IMR-90 (cell line): ENCODE measurements around the gene OBP2A. TPM values are rescaled to one million over a fixed set of nuclear protein-coding genes. Genes with fewer than 3 reads are reported as not detected.

Experiments
- ATAC-seq: fragments of 200-7000 bp; cut with Tn5 transposase; 2 replicates; pipeline ENCODE4 v1.9.1; 2020; ENCODE audit warnings: low read depth, mild to moderate bottlenecking, moderate library complexity
- BruUV-seq: library from RNA; stranded (reverse); fragments of 400-500 nt; replicated peaks from 2 replicates; lab custom pipeline; 2021; lab: Mats Ljungman, UMichigan
- CTCF ChIA-PET: fragments of 300-600 bp; formaldehyde crosslinking; extraction: SDS; loops from one replicate; lab custom pipeline; 2021; ENCODE audit warnings: antibody characterized with exemption; lab: Yijun Ruan, JAX
- POLR2A ChIA-PET: fragments of 300-600 bp; sonication (Branson Sonifier 250); formaldehyde crosslinking; loops from one replicate; lab custom pipeline; 2022; ENCODE audit warnings: antibody characterized with exemption; ENCODE audit not compliant: unreplicated experiment; lab: Charles Lee
- DNase-seq: peaks from one replicate; pipeline ENCODE4 v3.0.0; 2013
- H2AFZ ChIP-seq: replicated peaks from 2 replicates; pipeline ENCODE3; 2013; ENCODE audit warnings: low read length, mild to moderate bottlenecking; ENCODE audit not compliant: poor library complexity
- H2AK5ac ChIP-seq: 2 replicates; pipeline ENCODE4 v1.6.1; 2013; ENCODE audit warnings: low read depth, low read length, inconsistent platforms
- H2AK9ac ChIP-seq: replicated peaks from 2 replicates; pipeline ENCODE3; 2013; ENCODE audit warnings: mild to moderate bottlenecking, low read depth, low read length, moderate library complexity; ENCODE audit not compliant: poor library complexity
- H2BK120ac ChIP-seq: 2 replicates; pipeline ENCODE4 v1.6.1; 2013; ENCODE audit warnings: low read depth, low read length, inconsistent platforms
- H2BK15ac ChIP-seq: 3 replicates; pipeline ENCODE4 v1.6.1; 2013; ENCODE audit warnings: low read depth, low read length, inconsistent platforms
- H2BK20ac ChIP-seq: 2 replicates; pipeline ENCODE4 v1.6.1; 2013; ENCODE audit warnings: low read depth, mild to moderate bottlenecking, inconsistent platforms, low read length, moderate library complexity
- H2BK5ac ChIP-seq: 2 replicates; pipeline ENCODE4 v1.6.1; 2013; ENCODE audit warnings: mild to moderate bottlenecking, low read depth, low read length, inconsistent platforms; ENCODE audit not compliant: poor library complexity, severe bottlenecking
- H3K14ac ChIP-seq: replicated peaks from 2 replicates; pipeline ENCODE4 v1.6.1; 2013; ENCODE audit warnings: low read depth, low read length, inconsistent platforms
- H3K18ac ChIP-seq: 2 replicates; pipeline ENCODE4 v1.6.1; 2013; ENCODE audit warnings: low read depth, low read length, control low read depth
- H3K23ac ChIP-seq: 2 replicates; pipeline ENCODE4 v1.6.1; 2013; ENCODE audit warnings: low read depth, low read length, inconsistent platforms
- H3K27ac ChIP-seq: 2 replicates; pipeline ENCODE4 v1.5.1; 2013; ENCODE audit warnings: mild to moderate bottlenecking, control low read depth, low read length; ENCODE audit not compliant: insufficient read depth
- H3K27me3 ChIP-seq: 2 replicates; pipeline ENCODE4 v1.6.1; 2013; ENCODE audit warnings: low read length; ENCODE audit not compliant: control insufficient read depth, insufficient read depth
- H3K36me3 ChIP-seq: 2 replicates; pipeline ENCODE4 v1.6.1; 2013; ENCODE audit warnings: low read length, mixed read lengths; ENCODE audit not compliant: control insufficient read depth, insufficient read depth
- H3K4ac ChIP-seq: 2 replicates; pipeline ENCODE4 v1.6.1; 2013; ENCODE audit warnings: low read depth, low read length, inconsistent platforms
- H3K4me1 ChIP-seq: 2 replicates; pipeline ENCODE4 v1.6.1; 2013; ENCODE audit warnings: low read length, mixed read lengths; ENCODE audit not compliant: control insufficient read depth, insufficient read depth
- H3K4me2 ChIP-seq: 2 replicates; pipeline ENCODE4 v1.6.1; 2013; ENCODE audit warnings: low read depth, mild to moderate bottlenecking, control low read depth, low read length, moderate library complexity
- H3K4me3 ChIP-seq: 2 replicates; pipeline ENCODE4 v1.5.1; 2013; ENCODE audit warnings: low read depth, mild to moderate bottlenecking, control low read depth, low read length, moderate library complexity; ENCODE audit not compliant: insufficient read depth
- H3K56ac ChIP-seq: 2 replicates; pipeline ENCODE4 v1.6.1; 2013; ENCODE audit warnings: low read length, inconsistent platforms; ENCODE audit not compliant: insufficient read depth; ENCODE audit errors: extremely low read depth
- H3K79me1 ChIP-seq, 2 experiments: 2 replicates each; pipeline ENCODE4 v1.6.1; 2013; ENCODE audit warnings: low read length in 2 of 2, inconsistent platforms in 1 of 2, low read depth in 1 of 2
- H3K9ac ChIP-seq: 2 replicates; pipeline ENCODE4 v1.6.1; 2013; ENCODE audit warnings: low read depth, low read length, control low read depth
- H3K9me1 ChIP-seq: 2 replicates; pipeline ENCODE4 v1.6.1; 2013; ENCODE audit warnings: low read length, inconsistent platforms; ENCODE audit not compliant: insufficient read depth
- H3K9me3 ChIP-seq: 2 replicates; pipeline ENCODE4 v1.6.1; 2013; ENCODE audit warnings: low read length; ENCODE audit not compliant: control insufficient read depth, insufficient read depth
- H4K20me1 ChIP-seq: 2 replicates; pipeline ENCODE4 v1.6.1; 2013; ENCODE audit warnings: low read length, inconsistent platforms; ENCODE audit not compliant: insufficient read depth
- H4K5ac ChIP-seq: 2 replicates; pipeline ENCODE4 v1.6.1; 2013; ENCODE audit warnings: mild to moderate bottlenecking, low read depth, low read length, control low read depth
- H4K8ac ChIP-seq, 2 experiments: 2 replicates each; pipeline ENCODE4 v1.6.1; 2013; ENCODE audit warnings: low read depth in 2 of 2, low read length in 2 of 2, control low read depth in 1 of 2, inconsistent platforms in 1 of 2
- H4K91ac ChIP-seq: 2 replicates; pipeline ENCODE4 v1.6.1; 2013; ENCODE audit warnings: low read depth, low read length, inconsistent platforms; ENCODE audit not compliant: insufficient read depth
- FOS ChIP-seq: fragments of 150-350 bp; IDR thresholded peaks from 2 replicates; pipeline ENCODE4 v1.6.1; 2016; ENCODE audit warnings: low read depth, low read length
- MAZ ChIP-seq: IDR thresholded peaks from 2 replicates; pipeline ENCODE4 v1.6.1; 2012; ENCODE audit warnings: low read depth, mild to moderate bottlenecking, low read length, improper control_type of control experiment, moderate library complexity, borderline replicate concordance
- NFE2L2 ChIP-seq: fragments of 150-350 bp; IDR thresholded peaks from 2 replicates; pipeline ENCODE4 v1.6.1; 2016; ENCODE audit warnings: low read depth, mild to moderate bottlenecking, low read length
- POLR2A ChIP-seq: IDR thresholded peaks from 2 replicates; pipeline ENCODE4 v1.6.1; 2012; ENCODE audit warnings: mild to moderate bottlenecking, low read depth, low read length
- RAD21 ChIP-seq: IDR thresholded peaks from 2 replicates; pipeline ENCODE4 v1.6.1; 2012; ENCODE audit warnings: low read length, improper control_type of control experiment
- RCOR1 ChIP-seq: IDR thresholded peaks from 2 replicates; pipeline ENCODE4 v1.6.1; 2012; ENCODE audit warnings: mild to moderate bottlenecking, low read length, improper control_type of control experiment; ENCODE audit not compliant: insufficient replicate concordance
- SMC3 ChIP-seq: fragments of 150-350 bp; IDR thresholded peaks from 2 replicates; pipeline ENCODE4 v1.6.1; 2016; ENCODE audit warnings: low read depth, mild to moderate bottlenecking, antibody characterized with exemption, low read length, moderate library complexity
- WGBS, 2 experiments: methylation state at CpG; one replicate each; pipeline versions ENCODE4 v1.1.5 to v1.1.7; 2013; ENCODE audit warnings: missing lambda C conversion rate in 2 of 2; ENCODE audit not compliant: insufficient read length in 1 of 2; ENCODE audit errors: extremely low coverage in 2 of 2; 5-methylcytosine and 5-hydroxymethylcytosine counted together
- dilution Hi-C: fragments of 300-500 bp; cut with HindIII; formaldehyde crosslinking; loops from one replicate; pipeline ENCODE4 v1.14.3; 2018; ENCODE audit warnings: low sequenced_read_pairs; ENCODE audit not compliant: unreplicated experiment
- in situ Hi-C: fragments of 300-500 bp; cut with MboI; formaldehyde crosslinking; loops from 3 replicates; pipeline ENCODE4 v1.14.3; 2019; ENCODE audit warnings: low sequenced_read_pairs, inconsistent platforms, mixed read lengths
- intact Hi-C: fragments of 100-400 bp; cut with micrococcal nuclease; formaldehyde crosslinking; loops from 2 replicates; pipeline ENCODE4 v1.10.0; 2022
- polyA plus RNA-seq, 3 experiments: library from polyadenylated mRNA; depleted of rRNA; stranded (reverse); fragments of >200 nt; gene quantifications; 2 replicates each; pipeline ENCODE4 v1.2.3, GENCODE V29; 2012; ENCODE audit warnings: low replicate concordance in 1 of 3
- total RNA-seq: library from RNA; depleted of rRNA; stranded (reverse); fragments of >200 nt; gene quantifications from 2 replicates; pipeline ENCODE4 v1.2.3, GENCODE V29; 2012
- TF ChIP-seq, protein P1 (sequence below): conservative IDR thresholded peaks from 2 replicates; pipeline ENCODE4 v1.5.1; 2012; ENCODE audit warnings: mild to moderate bottlenecking, low read depth, low read length, improper control_type of control experiment
- TF ChIP-seq, protein P2 (sequence below): fragments of 150-350 bp; IDR thresholded peaks from 2 replicates; pipeline ENCODE4 v1.6.1; 2016; ENCODE audit warnings: low read depth, mild to moderate bottlenecking, low read length, moderate library complexity, borderline replicate concordance

OBP2A gene
- total and polyA plus RNA-seq, 2 of the 4 experiments (the other 2 are of a cell fraction) = not detected

DNA sequence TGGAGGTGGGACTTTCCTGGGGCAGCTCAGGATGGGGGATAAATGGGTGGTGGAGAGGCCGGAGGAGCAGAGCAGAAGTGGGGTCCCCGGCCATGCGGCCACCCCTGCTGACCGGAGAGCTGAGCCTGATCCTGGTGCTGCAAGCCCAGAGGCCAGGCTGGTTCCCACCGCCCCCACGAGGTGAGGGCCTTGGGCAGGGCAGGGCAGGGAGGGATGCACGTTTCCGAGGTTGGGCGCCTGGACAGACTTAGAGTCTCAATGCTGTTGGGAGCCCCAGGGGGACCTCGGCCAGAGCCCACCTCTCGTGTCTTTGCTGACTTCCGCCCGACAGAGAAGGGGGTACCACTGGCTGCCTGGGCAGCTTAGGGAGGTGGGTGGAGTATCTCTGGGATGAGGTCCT lies 5.5 kb downstream of the OBP2A start:
- Histone ChIP-seq H3K23ac (no peak overlapping the region), H2AFZ (no peak overlapping the region), H3K4ac (no peak overlapping the region), H2AK5ac (no peak overlapping the region), H2BK120ac (no peak overlapping the region), H3K27me3 (no peaks in the 10 kb centered on the region; the same call in 1 of the 2 replicates), H3K4me1 (no peaks in the 10 kb centered on the region), H4K8ac (no peak overlapping the region), H4K20me1 (no peaks in the 10 kb centered on the region), H3K79me1 (no peaks in the 10 kb centered on the region), H3K14ac (no peak overlapping the region), H3K36me3 (no peaks in the 10 kb centered on the region), H2BK20ac (no peak overlapping the region), H3K27ac (no peak overlapping the region), H3K9me3 (no peaks in the 10 kb centered on the region), H3K9ac (no peak overlapping the region), H3K4me2 (no peak overlapping the region), H3K4me3 (no peak overlapping the region), H2BK5ac (no peak overlapping the region), H4K5ac (no peak overlapping the region), H2AK9ac (no peak overlapping the region), H2BK15ac (no peak overlapping the region), H4K91ac (no peak overlapping the region), H3K9me1 (no peaks in the 10 kb centered on the region), H3K56ac (no peak overlapping the region), H3K18ac (no peak overlapping the region)
- WGBS, 2 experiments = 100% methylated on average over 1 of the region's 13 CpGs; no CpG with 5 or more reads in 1 of the 2 experiments
- in situ Hi-C loops = no loop called here
- dilution Hi-C loops = no loop called here
- TF ChIP-seq RCOR1 = no peak
- TF ChIP-seq MAZ = no peak
- TF ChIP-seq RAD21 = no peak
- no peak for TF ChIP-seq NFE2L2
- TF ChIP-seq, protein P1, sequence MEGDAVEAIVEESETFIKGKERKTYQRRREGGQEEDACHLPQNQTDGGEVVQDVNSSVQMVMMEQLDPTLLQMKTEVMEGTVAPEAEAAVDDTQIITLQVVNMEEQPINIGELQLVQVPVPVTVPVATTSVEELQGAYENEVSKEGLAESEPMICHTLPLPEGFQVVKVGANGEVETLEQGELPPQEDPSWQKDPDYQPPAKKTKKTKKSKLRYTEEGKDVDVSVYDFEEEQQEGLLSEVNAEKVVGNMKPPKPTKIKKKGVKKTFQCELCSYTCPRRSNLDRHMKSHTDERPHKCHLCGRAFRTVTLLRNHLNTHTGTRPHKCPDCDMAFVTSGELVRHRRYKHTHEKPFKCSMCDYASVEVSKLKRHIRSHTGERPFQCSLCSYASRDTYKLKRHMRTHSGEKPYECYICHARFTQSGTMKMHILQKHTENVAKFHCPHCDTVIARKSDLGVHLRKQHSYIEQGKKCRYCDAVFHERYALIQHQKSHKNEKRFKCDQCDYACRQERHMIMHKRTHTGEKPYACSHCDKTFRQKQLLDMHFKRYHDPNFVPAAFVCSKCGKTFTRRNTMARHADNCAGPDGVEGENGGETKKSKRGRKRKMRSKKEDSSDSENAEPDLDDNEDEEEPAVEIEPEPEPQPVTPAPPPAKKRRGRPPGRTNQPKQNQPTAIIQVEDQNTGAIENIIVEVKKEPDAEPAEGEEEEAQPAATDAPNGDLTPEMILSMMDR = no peak
- TF ChIP-seq SMC3 = no peak
- TF ChIP-seq FOS = no peak
- TF ChIP-seq, protein P2, sequence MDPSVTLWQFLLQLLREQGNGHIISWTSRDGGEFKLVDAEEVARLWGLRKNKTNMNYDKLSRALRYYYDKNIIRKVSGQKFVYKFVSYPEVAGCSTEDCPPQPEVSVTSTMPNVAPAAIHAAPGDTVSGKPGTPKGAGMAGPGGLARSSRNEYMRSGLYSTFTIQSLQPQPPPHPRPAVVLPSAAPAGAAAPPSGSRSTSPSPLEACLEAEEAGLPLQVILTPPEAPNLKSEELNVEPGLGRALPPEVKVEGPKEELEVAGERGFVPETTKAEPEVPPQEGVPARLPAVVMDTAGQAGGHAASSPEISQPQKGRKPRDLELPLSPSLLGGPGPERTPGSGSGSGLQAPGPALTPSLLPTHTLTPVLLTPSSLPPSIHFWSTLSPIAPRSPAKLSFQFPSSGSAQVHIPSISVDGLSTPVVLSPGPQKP = no peak
- TF ChIP-seq POLR2A = no peak
- intact Hi-C loops = no loop called here
- CTCF ChIA-PET = interaction anchor here (0.5 kb wide), 1 partner anchor 50 kb away, joined by 3 read pairs; no protein-coding TSS in a partner anchor
- DNase-seq = no peak
- no TSS peak for BruUV-seq
- POLR2A ChIA-PET = interaction anchor here (0.6 kb wide), 1 partner anchor 165 kb away, joined by 16 read pairs; no protein-coding TSS in a partner anchor
- ATAC-seq = no peak
